LHCN-M2 (cell line): ENCODE results near the gene EEPD1. TPM values are rescaled to one million over a fixed set of nuclear protein-coding genes. Genes with fewer than 3 reads are reported as not detected.
"Not testable (repeated sequence)": the region's sequence is repeated elsewhere in the genome, so short reads cannot be mapped to it uniquely, and the experiment has no call there.

Source experiments
- DNase-seq: peaks from one replicate; pipeline ENCODE4 v3.0.0-alpha.2; 2012; ENCODE audit warnings: low read depth
- polyA plus RNA-seq: library from polyadenylated mRNA; unstranded; fragments of >200 nt; gene quantifications from one replicate; pipeline ENCODE4 v1.2.1, GENCODE V29; 2012; ENCODE audit warnings: missing spikeins
- total RNA-seq: library from RNA; depleted of rRNA; stranded (reverse); fragments of >200 nt; gene quantifications from 2 replicates; pipeline ENCODE4 v1.2.3, GENCODE V29; 2014; rRNA removed

The EEPD1 gene
- 2.5 and 3.5 TPM in 2 replicates for total RNA-seq
- 3.9 TPM for polyA plus RNA-seq

- peak; percentile 100 for DNase-seq
These were observed at the start of gene EEPD1 for GRCh38 chr7:36152756-36153570. EEPD1 (plus strand) TSS chr7:36153254; CDS start chr7:36154325, 1,071 bp downstream.

- no peak for DNase-seq
These were observed 49.1 kb upstream of the EEPD1 start for GRCh38 chr7:36103837-36104561.

- not testable (repeated sequence) for DNase-seq
These were observed 45.8 kb upstream of the EEPD1 start for GRCh38 chr7:36106972-36107908.

- no peak for DNase-seq
These were observed 45.0 kb upstream of the EEPD1 start for GRCh38 chr7:36107926-36108631.

- DNase-seq, result no peak
These were observed 43.9 kb upstream of the EEPD1 start for GRCh38 chr7:36109013-36109627.

- no peak for DNase-seq
These were observed 42.5 kb upstream of the EEPD1 start for GRCh38 chr7:36110584-36110983.

GRCh38 chr7:36112969-36113368 lies 40.1 kb upstream of the EEPD1 start:
- no peak for DNase-seq

GRCh38 chr7:36114355-36114754 lies 38.7 kb upstream of the EEPD1 start:
- no peak for DNase-seq

GRCh38 chr7:36115448-36116321 lies 37.4 kb upstream of the EEPD1 start:
- peak; percentile 98 for DNase-seq

- DNase-seq, result peak; percentile 48
These were observed 36.5 kb upstream of the EEPD1 start for GRCh38 chr7:36116347-36117202.

- no peak for DNase-seq
These were observed 35.7 kb upstream of the EEPD1 start for GRCh38 chr7:36117203-36117840.

- DNase-seq, result no peak
These were observed 34.7 kb upstream of the EEPD1 start for GRCh38 chr7:36118344-36118743.

- peak; percentile 93 for DNase-seq
These were observed 33.9 kb upstream of the EEPD1 start for GRCh38 chr7:36119005-36119706.

- not testable (repeated sequence) for DNase-seq
These were observed 32.9 kb upstream of the EEPD1 start for GRCh38 chr7:36119983-36120646.

- DNase-seq, result not testable (repeated sequence)
These were observed 27.4 kb upstream of the EEPD1 start for GRCh38 chr7:36125630-36126029.

GRCh38 chr7:36127075-36127740 lies 25.8 kb upstream of the EEPD1 start:
- DNase-seq, result peak; percentile 50
